ENCODE results near the gene SRSF3.
"Not testable (repeated sequence)": the region's sequence is repeated elsewhere in the genome, so short reads cannot be mapped to it uniquely, and the experiment has no call there.

The SRSF3 gene

DNA sequence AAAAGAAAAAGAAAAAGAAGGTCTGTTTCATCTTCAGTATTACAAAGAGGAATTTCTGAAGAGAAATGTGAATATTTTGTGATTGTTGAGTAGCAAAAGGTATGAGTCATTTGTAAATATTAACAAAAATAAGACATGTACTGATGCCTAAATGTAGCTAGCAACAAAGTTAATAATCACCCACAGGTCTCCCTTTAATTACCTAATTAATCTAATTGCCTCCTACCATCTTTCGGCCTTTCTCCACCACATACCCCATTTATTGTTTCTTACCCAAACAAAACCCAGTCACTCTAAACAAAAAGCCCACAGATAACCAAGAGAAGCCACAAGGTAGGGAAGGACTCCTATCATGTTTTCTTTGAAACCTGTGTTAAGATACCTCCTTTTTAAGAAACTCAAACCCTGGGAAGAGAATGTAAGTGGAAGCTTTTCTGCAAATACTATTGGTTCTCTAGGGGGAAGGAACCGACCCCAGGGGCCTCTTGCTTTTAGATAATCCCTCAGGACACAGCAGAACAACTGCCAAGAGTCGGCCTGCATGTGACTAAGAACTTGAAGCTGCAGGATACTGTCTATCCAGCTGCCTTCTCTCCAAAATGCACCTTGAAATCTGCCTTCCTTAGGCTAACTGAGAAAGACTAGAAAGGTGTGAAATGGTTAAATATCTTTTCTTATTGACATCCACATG lies 30.8 kb upstream of the SRSF3 start:
- TF ChIP-seq, protein P1, sequence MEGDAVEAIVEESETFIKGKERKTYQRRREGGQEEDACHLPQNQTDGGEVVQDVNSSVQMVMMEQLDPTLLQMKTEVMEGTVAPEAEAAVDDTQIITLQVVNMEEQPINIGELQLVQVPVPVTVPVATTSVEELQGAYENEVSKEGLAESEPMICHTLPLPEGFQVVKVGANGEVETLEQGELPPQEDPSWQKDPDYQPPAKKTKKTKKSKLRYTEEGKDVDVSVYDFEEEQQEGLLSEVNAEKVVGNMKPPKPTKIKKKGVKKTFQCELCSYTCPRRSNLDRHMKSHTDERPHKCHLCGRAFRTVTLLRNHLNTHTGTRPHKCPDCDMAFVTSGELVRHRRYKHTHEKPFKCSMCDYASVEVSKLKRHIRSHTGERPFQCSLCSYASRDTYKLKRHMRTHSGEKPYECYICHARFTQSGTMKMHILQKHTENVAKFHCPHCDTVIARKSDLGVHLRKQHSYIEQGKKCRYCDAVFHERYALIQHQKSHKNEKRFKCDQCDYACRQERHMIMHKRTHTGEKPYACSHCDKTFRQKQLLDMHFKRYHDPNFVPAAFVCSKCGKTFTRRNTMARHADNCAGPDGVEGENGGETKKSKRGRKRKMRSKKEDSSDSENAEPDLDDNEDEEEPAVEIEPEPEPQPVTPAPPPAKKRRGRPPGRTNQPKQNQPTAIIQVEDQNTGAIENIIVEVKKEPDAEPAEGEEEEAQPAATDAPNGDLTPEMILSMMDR (IDR thresholded peaks at IDR 0.05; ENCODE audit: low read length, missing control alignments): no peak
- peak; percentile 41 for DNase-seq (ENCODE audit: low read depth)
- no peak overlapping the region for H3K4me3 ChIP-seq (replicated peaks; ENCODE audit: low read depth, low read length)

DNA sequence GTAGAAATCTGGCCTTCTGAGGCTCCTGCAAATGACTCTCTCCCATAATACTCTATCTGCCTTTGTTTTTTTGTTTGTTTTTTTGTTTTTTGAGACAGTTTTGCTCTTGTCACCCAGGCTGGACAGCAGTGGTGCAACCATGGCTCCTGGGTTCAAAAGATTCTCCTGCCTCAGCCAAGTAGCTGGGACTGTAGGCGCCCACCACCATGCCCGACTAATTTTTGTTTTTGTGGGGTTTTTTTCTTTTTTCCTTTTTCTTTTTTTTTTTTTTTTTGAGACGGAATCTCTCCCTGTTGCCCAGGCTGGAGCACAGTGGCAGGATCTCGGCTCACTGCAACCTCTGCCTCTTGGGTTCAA lies 30.3 kb upstream of the SRSF3 start:
- no peak for DNase-seq (ENCODE audit: low read depth)

DNA sequence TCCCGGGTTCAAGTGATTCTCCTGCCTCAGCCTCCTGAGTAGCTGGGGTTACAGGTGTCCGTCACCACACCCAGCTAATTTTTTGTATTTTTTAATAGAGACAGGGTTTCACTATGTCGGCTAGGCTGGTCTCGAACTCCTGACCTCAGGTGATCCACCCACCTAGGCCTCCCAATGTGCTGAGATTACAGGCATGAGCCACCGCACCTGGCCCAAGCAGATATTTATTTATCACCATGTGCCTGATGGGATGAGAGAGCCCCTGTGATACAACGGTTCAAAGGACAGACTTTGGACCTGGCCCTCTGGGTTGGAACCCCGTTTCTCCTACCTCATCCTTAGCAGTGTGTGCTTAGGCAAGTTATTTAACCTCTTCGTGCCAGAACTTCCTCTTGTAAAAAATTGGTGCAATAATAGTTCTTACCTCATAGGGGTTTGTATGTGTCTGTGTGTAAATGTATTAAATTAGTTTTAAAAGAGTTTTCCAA lies 27.7 kb upstream of the SRSF3 start:
- DNase-seq (ENCODE audit: low read depth): no peak

More for the DNA sequence above, 30.3 kb upstream of the SRSF3 start:
- TF ChIP-seq, protein P1 (IDR thresholded peaks at IDR 0.05; ENCODE audit: low read length, missing control alignments): no peak
- no peak overlapping the region for H3K4me3 ChIP-seq (replicated peaks; ENCODE audit: low read depth, low read length)

DNA sequence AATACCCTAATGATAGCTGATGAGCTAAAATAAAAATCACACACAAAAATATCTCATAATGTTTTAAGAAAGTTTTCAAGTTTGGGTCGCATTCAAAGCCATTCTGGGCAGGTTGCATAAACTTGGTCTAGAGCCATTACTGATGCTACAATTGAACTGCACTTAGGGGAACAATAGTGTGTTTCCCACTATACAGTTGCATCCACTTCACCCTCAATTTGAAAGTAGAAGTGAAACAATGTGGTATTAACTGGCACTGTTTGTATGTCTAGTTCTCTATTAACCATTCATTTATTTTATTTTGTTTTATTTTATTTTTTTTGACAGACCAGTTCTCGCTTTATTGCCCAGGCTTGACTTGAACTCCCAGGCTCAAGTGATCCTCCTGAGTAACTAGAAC lies 23.9 kb upstream of the SRSF3 start:
- no peak overlapping the region for H3K4me3 ChIP-seq (replicated peaks; ENCODE audit: low read depth, low read length)
- no peak for DNase-seq (ENCODE audit: low read depth)
- TF ChIP-seq, protein P1 (IDR thresholded peaks at IDR 0.05; ENCODE audit: low read length, missing control alignments): no peak

More for the DNA sequence above, 27.7 kb upstream of the SRSF3 start:
- no peak overlapping the region for H3K4me3 ChIP-seq (replicated peaks; ENCODE audit: low read depth, low read length)
- TF ChIP-seq, protein P1 (IDR thresholded peaks at IDR 0.05; ENCODE audit: low read length, missing control alignments): no peak

DNA sequence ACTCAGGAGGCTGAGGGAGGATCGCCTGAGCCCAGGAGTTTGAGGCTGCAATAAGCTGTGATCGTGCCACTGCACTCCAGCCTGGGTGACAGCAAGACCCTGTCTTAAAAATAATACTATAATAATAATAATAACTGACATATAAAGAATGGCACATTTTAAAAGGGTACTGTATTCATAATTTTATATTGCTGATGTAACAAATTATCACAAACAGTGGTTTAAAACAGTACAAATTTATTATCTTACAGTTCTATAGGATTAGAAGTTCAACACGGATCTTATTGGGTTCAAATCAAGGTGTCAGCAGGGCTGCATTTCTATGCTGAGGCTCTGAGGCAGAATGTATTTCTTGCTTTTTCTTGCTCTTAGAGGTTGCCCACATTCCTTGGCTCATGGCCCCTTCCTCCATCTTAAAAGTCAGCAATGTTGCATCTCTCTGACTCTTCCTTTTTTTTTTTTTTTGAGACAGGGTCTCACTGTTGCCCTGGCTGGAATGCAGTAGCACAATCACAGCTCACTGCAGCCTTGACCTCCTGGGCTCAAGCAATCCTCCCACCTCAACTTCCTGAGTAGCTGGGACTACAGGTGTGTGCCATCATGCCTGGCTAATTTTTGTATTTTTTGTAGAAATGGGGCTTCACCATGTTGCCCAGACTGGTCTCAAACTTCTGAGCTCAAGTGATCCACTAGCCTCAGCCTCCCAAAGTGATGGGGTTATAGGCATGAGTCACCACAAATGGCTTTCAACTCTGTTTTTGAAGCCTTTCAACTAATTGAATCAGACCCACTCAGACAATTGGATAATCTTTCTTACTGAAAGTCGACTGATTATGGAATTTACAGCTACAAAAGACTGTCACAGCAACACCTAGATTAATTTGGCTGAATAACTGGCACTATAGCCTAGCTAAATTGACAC lies 22.8 kb upstream of the SRSF3 start:
- DNase-seq (ENCODE audit: low read depth): no peak
- no peak overlapping the region for H3K4me3 ChIP-seq (replicated peaks; ENCODE audit: low read depth, low read length)
- TF ChIP-seq, protein P1 (IDR thresholded peaks at IDR 0.05; ENCODE audit: low read length, missing control alignments): no peak

DNA sequence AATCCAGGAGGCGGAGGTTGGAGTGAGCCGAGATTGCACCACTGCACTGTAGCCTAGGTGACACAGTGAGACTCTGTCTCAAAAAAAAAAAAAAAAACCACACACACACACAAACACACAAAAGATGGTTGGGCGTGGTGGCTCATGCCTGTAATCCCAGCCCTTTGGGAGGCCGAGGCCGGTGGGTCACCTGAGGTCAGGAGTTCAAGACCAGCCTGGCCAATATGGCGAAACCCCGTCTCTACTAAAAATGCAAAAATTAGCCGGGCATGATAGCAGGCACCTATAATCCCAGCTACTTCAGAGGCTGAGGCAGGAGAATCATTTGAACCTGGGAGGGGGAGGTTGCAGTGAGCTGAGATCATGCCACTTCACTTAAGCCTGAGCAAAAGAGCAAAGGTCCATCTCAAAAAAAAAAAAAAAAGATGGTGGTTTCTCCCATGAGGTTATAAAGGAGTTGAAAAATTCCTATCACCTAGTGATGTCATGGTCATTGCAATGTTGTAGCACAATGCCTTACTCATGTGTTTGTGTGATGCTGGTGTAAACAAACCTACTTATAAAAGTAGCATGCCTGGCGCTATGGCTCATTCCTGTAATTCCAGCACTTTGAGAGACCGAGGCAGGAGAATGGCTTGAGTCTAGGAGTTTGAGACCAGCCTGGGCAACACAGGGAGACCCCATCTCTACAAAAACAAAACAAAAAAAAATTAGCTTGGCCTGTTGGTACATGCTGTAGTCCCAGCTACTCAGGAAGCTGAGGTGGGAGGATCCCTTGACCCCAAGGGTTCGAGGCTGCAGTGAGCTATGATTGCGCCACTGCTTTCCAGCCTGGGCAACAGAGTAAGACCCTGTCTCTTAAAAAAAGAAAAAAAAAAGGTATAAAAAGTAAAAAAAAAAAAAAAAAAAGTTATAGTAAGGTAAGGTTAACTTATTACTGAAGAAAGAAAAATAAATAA lies 21.5 kb upstream of the SRSF3 start:
- H3K4me3 ChIP-seq (replicated peaks; ENCODE audit: low read depth, low read length): not testable (repeated sequence)
- peak; percentile 35 for DNase-seq (ENCODE audit: low read depth)
